GM18519 (cell line): ENCODE results near the gene SLIT1.

Experiments used
- ATAC-seq: cut with Tn5 transposase; IDR thresholded peaks from one replicate; pipeline ENCODE4 v1.9.1; 2021; ENCODE audit warnings: mild to moderate bottlenecking, moderate library complexity; ENCODE audit not compliant: unreplicated experiment, low FRiP score

Gene SLIT1

GRCh38 chr10:97185326-97186058, at the start of gene SLIT1:
TSS of gene SLIT1 (minus strand) at chr10:97185959. CDS start at chr10:97185674, 285 bp downstream.
- ATAC-seq: no peak

GRCh38 chr10:97235353-97235752, 49.6 kb upstream of the SLIT1 start:
- no peak for ATAC-seq

GRCh38 chr10:97234400-97234799, 48.6 kb upstream of the SLIT1 start:
- ATAC-seq: no peak

- ATAC-seq: no peak
These were observed 44.4 kb upstream of the SLIT1 start for GRCh38 chr10:97230146-97230545.

GRCh38 chr10:97229322-97230015, 43.7 kb upstream of the SLIT1 start:
- no peak for ATAC-seq

GRCh38 chr10:97228775-97229157, 43.0 kb upstream of the SLIT1 start:
- no peak for ATAC-seq

- ATAC-seq: no peak
These were observed 42.5 kb upstream of the SLIT1 start for GRCh38 chr10:97228130-97228774.

GRCh38 chr10:97226398-97226797, 40.6 kb upstream of the SLIT1 start:
- ATAC-seq: no peak

GRCh38 chr10:97224483-97225435, 39.0 kb upstream of the SLIT1 start:
- ATAC-seq: no peak

GRCh38 chr10:97222326-97222961, 36.7 kb upstream of the SLIT1 start:
- ATAC-seq: no peak

GRCh38 chr10:97220355-97220754, 34.6 kb upstream of the SLIT1 start:
- no peak for ATAC-seq

GRCh38 chr10:97217299-97217698, 31.5 kb upstream of the SLIT1 start:
- no peak for ATAC-seq

- no peak for ATAC-seq
These were observed 30.0 kb upstream of the SLIT1 start for GRCh38 chr10:97215619-97216260.

GRCh38 chr10:97213431-97213830, 27.7 kb upstream of the SLIT1 start:
- ATAC-seq: no peak

- ATAC-seq: no peak
These were observed 25.5 kb upstream of the SLIT1 start for GRCh38 chr10:97211229-97211628.

- ATAC-seq: no peak
These were observed 24.8 kb upstream of the SLIT1 start for GRCh38 chr10:97210543-97210960.

GRCh38 chr10:97207756-97208346, 22.1 kb upstream of the SLIT1 start:
- ATAC-seq: no peak

- ATAC-seq: no peak
These were observed 21.4 kb upstream of the SLIT1 start for GRCh38 chr10:97207131-97207530.
